GM10266 (cell line): Measurements from ENCODE around the gene BOD1L2.

Source experiments
- DNase-seq: peaks from one replicate; pipeline ENCODE4 v3.0.0; 2012; ENCODE audit errors: extremely low spot score
- CTCF ChIP-seq: IDR thresholded peaks from 2 replicates; pipeline ENCODE4 v1.5.1; 2012; ENCODE audit warnings: mild to moderate bottlenecking, low read depth; ENCODE audit not compliant: control insufficient read depth, insufficient read depth; ENCODE audit errors: missing control alignments

The BOD1L2 gene

GRCh38 chr18:57185434-57185833 lies 38.5 kb downstream of the BOD1L2 start:
- TF ChIP-seq CTCF = no peak
- DNase-seq = no peak

GRCh38 chr18:57188851-57189557 lies 42.1 kb downstream of the BOD1L2 start:
- TF ChIP-seq CTCF = no peak
- DNase-seq = no peak

- DNase-seq = no peak
- no peak for TF ChIP-seq CTCF
Observed at GRCh38 chr18:57190026-57190425, 43.1 kb downstream of the BOD1L2 start.

GRCh38 chr18:57194070-57194469 lies 47.2 kb downstream of the BOD1L2 start:
- no peak for TF ChIP-seq CTCF
- DNase-seq = no peak

- no peak for DNase-seq
- no peak for TF ChIP-seq CTCF
Observed at GRCh38 chr18:57194622-57195021, 47.7 kb downstream of the BOD1L2 start.

- DNase-seq = no peak
- no peak for TF ChIP-seq CTCF
Observed at GRCh38 chr18:57195341-57195740, 48.5 kb downstream of the BOD1L2 start.

- no peak for TF ChIP-seq CTCF
- no peak for DNase-seq
Observed at GRCh38 chr18:57197261-57197660, 50.4 kb downstream of the BOD1L2 start.
